GM19324 (cell line): Measurements from ENCODE around the gene DHCR24.

Source experiments
- ATAC-seq: cut with Tn5 transposase; IDR thresholded peaks from one replicate; pipeline ENCODE4 v1.9.1; 2021; ENCODE audit warnings: mild to moderate bottlenecking, moderate library complexity; ENCODE audit not compliant: unreplicated experiment, low FRiP score

DHCR24 gene

DNA sequence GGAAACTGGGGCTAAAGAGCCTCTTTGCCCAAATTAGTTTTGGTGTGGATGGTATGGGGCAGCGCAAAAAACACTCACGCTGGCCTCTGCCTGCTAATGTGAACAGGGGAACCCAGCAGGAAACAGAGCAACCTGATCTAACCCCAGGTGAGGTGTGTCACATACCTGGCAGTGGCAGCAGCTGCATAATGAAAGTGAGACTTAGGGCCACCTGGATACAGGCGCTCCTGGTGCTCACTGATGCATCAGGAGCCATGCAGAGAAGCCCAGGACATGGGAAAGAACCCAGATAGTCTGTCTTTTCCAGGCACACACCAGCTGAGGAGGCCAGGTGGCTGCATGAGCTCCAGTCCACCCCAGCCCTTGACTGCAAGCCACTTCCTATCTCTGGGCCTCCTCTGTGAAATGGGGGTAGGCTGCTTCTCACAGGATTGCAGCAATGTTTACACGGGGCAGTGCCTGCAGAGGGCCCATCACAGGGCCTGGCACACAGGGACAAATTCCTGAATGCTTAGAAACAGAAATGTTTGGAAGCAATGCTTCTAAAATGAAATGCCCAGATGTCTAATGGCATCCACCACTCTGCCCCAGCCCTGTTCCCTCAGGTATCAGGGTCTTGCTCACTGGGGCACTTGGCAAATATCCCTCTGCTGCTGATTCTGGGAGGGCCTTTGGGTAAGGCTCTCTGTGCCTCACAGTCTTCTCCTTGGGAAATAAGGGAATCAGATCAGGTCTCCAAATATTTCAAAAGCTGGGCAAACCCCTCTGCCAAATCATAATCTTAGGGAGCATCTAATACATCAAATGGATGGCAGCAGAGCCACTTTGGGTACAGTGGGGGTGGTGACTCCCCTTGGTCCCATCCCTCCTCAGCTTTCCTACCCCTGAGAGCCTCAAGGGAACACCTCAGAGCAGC is 19.9 kb downstream of the DHCR24 start:
- no peak for ATAC-seq

DNA sequence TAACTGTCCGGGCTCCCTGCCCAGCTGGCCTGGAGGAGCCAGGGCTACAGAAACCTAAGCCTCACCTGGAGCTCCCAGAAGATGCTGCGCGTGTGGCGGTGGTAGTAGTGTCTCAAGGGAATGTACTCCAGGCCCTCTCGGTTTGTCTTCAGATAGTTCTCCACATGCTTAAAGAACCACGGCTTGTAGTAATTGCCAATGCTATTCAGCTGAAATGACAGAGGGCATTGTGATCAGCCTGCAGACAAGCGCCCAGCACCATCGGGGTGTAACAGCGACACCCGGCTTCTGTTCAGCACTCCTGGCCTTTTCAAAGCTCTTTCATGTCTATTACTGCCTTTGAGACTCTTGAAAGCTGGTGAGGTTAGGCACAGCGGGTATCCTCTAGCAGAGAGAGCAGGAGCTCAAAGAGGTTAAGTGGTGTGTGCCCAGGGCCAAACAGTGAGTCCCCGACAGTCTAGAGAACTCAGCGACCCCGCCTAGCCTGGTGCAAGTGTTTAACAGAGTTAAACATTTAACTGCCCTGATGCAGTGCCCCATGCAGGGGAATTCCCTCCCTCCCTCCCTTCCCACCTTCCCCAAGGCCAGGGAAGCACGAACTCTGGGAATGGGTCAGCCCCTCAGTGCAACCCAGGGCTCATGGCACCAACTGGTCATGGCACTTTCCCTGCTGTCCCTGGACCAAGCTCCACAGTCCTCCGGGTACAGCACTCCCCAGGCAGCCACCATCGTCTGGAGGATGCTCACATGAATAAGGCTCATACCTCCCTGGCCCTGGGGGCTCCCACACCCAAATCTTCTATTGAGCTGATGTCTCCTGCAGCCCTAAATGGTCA is 21.5 kb downstream of the DHCR24 start:
- ATAC-seq = no peak

DNA sequence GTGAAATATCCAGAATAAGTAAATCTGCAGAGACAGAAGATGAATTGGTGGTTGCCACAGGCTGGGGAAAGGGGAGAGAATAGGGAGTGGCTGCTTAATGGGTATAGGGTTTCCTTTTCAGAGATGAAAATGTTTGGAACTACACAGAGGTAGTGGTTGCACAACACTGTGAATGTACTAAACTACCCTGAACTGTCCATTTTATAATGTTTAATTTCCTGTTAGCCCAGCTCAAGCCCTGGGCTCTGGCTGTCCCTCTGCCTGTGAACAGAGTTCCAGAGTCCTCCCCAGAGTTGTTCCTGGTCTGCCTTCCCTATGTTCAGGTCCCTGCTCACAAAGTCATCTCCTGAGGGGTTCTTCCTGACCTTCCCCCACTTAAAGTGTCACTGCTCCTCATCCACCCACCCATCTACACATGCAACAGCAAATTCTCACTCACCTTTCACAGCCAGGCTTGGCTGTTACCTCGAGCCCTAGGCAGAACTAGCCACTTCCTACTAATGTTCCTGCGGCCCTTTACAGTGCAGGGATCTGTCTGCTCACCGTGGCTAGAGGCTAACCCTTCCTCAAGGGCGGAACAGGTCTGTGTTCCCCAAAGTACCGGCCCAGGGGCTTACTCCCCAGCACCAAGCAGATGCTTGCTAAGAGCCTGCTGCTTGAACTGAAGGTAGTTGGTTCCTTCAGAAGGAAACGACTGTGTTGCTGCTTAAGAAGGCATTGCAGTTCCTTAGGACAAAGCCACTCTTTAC is 22.4 kb downstream of the DHCR24 start:
- no peak for ATAC-seq

DNA sequence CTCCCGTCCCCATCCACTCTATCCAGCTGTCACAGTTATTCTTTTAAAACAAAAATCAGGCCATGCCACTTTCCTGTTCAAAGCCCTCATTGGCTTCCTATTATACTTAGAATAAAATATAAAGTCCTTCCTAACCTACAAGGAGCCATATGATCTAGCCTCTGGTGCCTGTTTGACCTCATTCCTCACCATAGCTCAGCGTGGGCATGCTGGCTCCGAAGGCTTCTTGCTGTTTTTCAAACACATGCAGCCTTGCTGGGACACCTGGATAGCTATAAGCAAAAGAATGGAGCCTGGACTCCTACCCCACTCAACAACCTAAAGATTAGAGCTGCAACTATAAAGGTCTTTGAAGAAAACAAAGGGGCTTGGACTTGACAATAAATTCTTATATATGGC is 23.7 kb downstream of the DHCR24 start:
- ATAC-seq = no peak

GRCh38 chr1:54861070-54861761 is 25.8 kb downstream of the DHCR24 start:
- ATAC-seq = no peak

GRCh38 chr1:54859700-54860391 is 27.1 kb downstream of the DHCR24 start:
- no peak for ATAC-seq

GRCh38 chr1:54857746-54858561 is 29.0 kb downstream of the DHCR24 start:
- no peak for ATAC-seq

GRCh38 chr1:54857141-54857540 is 29.9 kb downstream of the DHCR24 start:
- no peak for ATAC-seq

DNA sequence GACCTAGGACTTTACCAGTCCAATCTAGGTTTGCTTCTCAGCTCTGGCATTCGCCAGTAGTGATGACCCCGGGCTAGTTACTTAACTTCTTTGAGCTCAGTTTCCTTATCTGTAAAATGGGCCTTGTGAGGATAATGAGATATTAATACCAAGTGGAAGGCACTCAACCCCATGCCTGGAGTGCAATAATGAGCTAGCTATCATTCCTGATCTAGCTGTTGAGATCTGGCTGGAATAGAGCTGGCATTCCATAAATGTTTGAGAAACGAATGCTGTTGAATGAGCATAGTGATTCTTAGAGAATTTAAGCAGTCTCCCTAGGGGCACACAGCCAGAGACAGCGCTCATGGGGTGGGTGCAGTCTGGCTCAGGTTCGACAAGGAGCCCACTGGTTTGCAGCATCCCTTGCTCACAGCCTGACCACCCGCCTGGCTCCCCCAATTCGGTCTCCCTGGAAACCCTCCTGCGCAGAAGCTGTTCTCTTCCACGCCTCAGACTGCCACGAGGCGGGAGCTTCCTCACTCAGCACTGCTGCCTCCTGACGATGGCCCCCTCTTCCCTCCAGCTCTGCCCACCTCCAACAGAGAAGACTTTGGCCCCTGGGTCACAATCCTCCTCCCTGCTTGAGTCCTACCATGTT is 32.5 kb downstream of the DHCR24 start:
- no peak for ATAC-seq

GRCh38 chr1:54853793-54854370 is 33.1 kb downstream of the DHCR24 start:
- no peak for ATAC-seq

DNA sequence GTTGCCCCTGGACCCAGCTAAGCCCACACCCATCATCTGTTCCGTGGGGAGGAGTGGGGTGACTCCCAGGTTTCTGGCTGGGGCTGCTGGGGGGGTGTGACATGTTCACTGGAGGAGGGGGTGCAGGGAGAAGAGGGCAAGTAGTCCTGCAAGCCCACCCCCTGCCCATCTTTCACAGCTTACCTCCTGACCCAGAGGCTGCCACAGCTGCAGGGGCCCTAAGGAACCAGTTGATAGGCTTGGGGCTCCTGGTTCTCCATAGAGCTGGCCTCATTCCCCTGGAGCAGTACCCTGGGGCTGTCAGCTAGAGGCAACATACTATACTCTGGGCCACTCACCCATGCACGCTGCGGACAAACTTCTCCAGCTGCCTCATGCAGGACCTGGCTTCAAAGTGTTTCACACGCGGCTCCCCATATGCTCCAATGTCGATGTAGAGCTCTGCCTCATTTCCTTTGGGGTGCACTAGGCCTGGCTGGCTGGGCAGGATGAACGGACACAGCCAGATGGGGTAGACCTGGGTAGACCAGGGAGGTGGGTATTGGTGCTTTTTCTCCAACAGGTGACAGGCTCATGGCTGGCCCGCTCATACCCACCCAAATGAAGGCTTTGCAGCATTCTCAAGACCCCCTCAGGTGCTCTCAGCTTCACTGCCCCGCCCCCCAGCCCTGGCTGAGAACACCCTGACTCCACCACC is 33.8 kb downstream of the DHCR24 start:
- ATAC-seq = no peak

DNA sequence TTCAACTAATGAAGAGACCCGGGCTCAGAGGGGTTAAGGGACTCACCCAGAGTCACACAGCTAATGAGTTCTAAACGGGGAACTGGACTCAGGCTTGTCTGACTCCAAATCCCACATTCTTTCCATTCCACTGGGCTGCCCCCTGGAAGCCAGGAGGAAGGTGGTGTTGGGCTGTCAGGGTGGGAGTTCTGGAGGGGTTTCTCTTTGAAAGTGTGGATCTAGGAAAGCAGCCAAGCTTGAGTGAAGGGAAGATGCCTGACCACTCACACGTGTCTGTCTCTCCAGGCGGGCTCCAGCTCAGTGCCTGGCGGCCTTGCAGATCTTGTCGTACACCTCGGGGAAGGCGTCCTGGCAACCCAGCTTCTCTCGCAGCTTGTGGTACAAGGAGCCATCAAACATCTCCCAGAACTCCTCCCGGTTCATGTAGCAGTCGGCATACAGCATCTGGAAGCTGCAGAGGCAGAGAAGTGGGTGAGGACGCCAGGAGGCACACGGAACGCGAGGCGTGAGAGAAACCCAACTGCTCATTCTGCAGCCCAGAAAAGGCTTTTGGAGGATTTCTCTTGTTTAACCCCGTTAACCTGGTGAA is 35.0 kb downstream of the DHCR24 start:
- ATAC-seq = no peak

DNA sequence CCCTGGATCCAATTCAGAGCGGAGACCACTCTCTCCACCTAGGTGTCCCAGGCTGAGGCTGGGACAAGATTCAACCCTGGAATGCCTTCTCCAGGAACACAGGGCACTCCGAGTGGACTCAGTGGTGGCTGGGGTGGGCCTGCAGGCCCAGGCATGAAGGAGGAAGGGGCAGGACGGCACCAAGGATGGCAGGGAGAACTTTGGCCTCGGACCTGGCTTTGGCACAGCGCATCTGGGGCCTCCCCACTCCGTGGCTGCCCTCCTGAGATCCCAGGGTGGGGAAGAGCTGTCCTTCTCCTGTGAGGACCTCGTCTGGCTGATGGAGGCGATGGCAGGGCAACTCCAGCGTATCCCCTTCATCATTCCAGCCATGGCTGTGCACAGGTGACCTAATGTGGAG is 35.6 kb downstream of the DHCR24 start:
- no peak for ATAC-seq

GRCh38 chr1:54850737-54851136 is 36.3 kb downstream of the DHCR24 start:
- ATAC-seq = no peak

DNA sequence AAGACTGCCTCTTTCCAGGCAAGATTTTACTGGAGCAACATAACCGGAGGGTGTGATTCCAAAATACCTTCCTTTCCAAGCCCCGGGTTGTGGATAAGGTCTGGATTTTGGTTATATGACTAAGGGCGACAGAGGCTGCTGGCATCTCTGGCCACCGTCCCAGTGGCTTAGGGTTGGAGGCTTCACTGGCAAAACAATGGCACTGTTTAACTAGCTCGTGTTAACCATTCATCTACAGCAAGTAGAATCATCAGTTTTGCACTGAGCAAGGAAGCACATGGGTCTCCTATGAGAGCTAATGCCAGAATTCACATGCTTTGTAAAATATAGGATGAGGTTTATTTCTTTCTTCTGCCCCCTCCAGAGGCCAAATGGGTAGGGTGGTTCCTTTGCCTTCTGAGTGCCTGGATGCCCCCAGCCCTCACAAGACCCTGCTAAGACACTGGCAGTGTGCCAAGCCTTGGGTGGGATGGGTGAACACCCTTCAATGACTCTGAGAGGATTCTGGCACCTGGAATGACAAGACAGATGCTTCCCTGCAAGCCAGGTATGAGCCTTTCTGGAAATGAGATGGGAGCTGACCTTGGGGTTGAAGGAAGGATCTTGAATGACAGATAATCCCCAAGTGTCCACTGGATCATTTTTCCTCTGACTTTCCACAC is 36.8 kb downstream of the DHCR24 start:
- no peak for ATAC-seq

DNA sequence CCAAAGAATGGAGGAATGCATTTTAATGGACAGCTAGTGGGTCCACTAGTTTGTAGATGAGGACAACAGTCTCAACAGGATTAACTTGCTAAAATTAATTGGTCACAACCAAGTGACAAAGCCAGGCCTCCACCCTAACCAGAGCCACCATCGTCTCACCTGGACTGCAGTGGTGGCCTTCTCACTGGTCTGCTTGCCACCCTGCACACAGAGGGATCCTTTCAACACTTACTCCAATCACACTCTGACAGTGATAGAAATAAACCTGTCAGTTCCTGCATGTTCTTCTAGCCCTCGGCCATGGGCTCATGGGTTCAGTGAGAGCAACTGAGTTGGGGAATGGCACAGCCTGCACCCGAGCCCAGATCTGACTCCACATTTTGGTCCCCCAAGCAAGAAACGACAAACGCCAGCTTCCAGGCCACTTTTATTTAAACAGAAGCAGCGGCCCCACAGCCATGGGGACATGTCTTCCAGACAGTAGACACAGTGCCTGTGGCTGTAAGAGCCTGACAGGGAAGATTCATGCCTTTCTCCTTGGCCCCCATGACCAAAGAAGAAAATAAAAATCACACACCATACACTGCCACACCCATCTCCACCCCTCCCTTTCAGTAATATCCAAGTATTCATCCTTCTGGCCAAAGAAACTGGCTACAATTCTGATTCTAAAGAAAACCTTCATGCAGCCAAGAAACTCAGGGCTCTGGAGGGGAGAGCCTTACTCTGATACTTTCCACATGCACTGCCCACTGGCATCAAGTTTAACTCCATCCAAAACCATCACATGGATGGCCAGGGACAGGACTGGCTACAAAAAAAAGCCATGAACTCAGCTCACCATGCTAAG is 37.6 kb downstream of the DHCR24 start:
- no peak for ATAC-seq
